Right ventricle myocardium superior (tissue), 1 donor: Measurements from ENCODE around the gene CEP164. TPM values are rescaled to one million over a fixed set of nuclear protein-coding genes. Genes with fewer than 3 reads are reported as not detected.
"Not testable (repeated sequence)": the region's sequence is repeated elsewhere in the genome, so short reads cannot be mapped to it uniquely, and the experiment has no call there.

Source experiments
- ATAC-seq: fragments of 200-7000 bp; cut with Tn5 transposase; one replicate; pipeline ENCODE4 v1.9.1; 2020; ENCODE audit warnings: mild to moderate bottlenecking; ENCODE audit not compliant: poor library complexity
- DNase-seq: peaks from one replicate; pipeline ENCODE4 v3.0.0-alpha.2; 2020
- intact Hi-C: fragments of 100-400 bp; cut with DNase I; formaldehyde crosslinking; loops from one replicate; pipeline ENCODE4 v1.11.2; 2022
- total RNA-seq: library from RNA; stranded (reverse); fragmentation: NEBNext Ultra II Directional; extraction: Animal tissue kit (Norgen Biotek cat#: 25700); gene quantifications from one replicate; pipeline ENCODE4 v1.2.1, GENCODE V29; 2021
- donor health status: DM: no; HTN: yes; CAD: no; lungs with severe emphysema.

Gene CEP164
- total RNA-seq, 1 donor from 2014 or later, result 4.3 TPM

GRCh38 chr11:117443266-117444186 is 115.9 kb downstream of the CEP164 start:
- intact Hi-C loops, result loop anchor here (5.0 kb wide), 1 partner anchor 364 kb away; no protein-coding TSS in a partner anchor
- DNase-seq (peak; percentile 79), ATAC-seq (peak; percentile 91)

DNA sequence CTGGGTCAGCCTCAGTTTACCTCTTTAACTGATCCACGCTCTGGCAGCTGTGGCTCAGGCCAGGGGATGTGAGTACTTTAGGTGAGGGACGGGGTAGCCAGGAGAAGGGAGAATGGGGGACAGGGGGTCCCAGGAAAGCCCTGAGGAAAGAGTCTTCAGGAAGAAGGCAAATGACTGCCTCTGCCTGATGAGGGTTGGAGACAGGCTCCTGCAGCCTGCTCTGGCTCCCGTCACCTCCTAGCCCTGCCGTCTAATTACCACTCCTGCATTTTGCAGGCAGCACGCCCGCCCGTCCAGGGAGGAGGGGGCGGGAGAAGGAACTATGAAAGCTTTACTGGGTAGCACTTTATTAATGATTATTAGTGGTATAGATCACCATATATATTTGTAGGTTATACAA is 116.6 kb downstream of the CEP164 start:
- intact Hi-C loops, result loop anchor here (5.0 kb wide), 1 partner anchor 363 kb away; no protein-coding TSS in a partner anchor
- DNase-seq, result no peak
- ATAC-seq, result no peak

- DNase-seq (no peak), ATAC-seq (peak; percentile 31)
- intact Hi-C loops, result loop anchor here (5.0 kb wide), 1 partner anchor 362 kb away; no protein-coding TSS in a partner anchor
Observed at GRCh38 chr11:117444711-117445658, 117.3 kb downstream of the CEP164 start.

- DNase-seq, result no peak
- no peak for ATAC-seq
Observed at GRCh38 chr11:117449111-117449693, 121.5 kb downstream of the CEP164 start.

GRCh38 chr11:117453886-117454563 is 126.4 kb downstream of the CEP164 start:
- no peak for ATAC-seq
- DNase-seq, result no peak
- intact Hi-C loops, result no loop called here

More at GRCh38 chr11:117449111-117449693, 121.5 kb downstream of the CEP164 start:
- intact Hi-C loops, result no loop called here

- ATAC-seq, result no peak
- intact Hi-C loops, result no loop called here
- DNase-seq, result no peak
Observed at GRCh38 chr11:117454564-117454917, 126.9 kb downstream of the CEP164 start.

- no peak for ATAC-seq
- no peak for DNase-seq
- intact Hi-C loops, result no loop called here
Observed at GRCh38 chr11:117456027-117456720, 128.5 kb downstream of the CEP164 start.

GRCh38 chr11:117456721-117457029 is 129.0 kb downstream of the CEP164 start:
- DNase-seq, ATAC-seq, intact Hi-C loops: not testable (repeated sequence)

- intact Hi-C loops, result no loop called here
- DNase-seq, result no peak
- ATAC-seq, result no peak
Observed at GRCh38 chr11:117457031-117457785, 129.6 kb downstream of the CEP164 start.

DNA sequence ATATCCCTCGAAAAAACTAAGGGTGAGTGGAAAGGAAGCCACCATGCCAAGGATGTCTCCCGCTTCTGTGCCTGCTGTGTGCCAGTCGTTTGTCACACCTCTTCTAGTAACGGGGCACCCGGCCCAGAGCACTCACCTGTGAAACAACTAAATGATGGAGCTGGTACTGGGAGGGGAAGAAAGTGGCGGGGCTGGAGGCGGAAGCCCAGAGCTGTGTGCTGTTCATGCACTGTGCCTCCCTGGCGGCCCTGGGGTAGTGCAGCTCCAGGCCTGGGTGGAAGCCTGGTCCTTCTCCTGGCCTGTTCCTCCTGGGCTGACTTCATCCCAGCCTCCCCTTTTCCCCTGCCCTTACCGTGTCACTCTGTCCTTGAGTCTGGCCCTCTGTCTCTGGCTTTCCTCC is 130.2 kb downstream of the CEP164 start:
- DNase-seq (no peak), ATAC-seq (no peak)
- intact Hi-C loops, result no loop called here

DNA sequence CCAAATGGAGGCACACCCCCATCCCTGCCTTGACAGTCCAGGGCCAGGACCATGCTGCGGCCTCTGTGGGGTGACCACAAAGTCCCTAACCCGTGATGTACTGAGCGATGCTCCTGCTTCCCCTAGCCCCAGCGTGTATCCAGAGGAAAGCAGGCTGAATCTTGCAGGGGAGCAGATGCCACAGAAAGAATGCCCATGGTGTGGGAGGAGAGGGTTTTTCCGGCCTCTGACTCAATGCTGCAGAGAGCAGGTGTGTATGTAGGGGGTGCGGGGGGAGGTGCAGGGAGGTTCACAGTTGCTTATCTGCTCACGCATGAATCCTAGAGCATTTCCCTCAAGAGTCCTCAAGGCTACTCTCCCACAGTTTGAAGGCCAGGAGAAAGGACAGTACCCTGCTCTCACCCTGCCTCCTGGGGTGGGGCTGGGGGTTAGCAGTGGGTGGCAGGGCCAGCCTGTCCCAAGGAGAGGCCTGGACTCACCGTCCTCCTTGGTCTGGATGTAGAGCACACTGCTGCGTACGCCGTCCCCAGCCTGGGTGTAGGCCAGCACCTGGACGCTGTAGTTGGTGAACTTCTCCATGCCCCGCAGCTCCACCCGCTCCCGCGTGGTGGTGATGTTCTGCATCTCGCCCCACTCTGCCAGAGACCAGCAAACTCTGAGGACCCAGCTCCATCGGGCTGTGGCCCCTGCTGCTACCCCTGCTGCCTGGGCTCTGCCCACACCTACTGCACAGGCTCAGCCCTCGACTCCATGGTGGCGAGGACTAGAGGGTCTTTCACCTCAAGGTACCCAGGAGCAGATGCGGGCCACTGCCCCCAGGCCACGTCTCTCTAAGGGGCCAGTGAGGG is 130.8 kb downstream of the CEP164 start:
- DNase-seq, result no peak
- ATAC-seq, result no peak
- intact Hi-C loops, result no loop called here

DNA sequence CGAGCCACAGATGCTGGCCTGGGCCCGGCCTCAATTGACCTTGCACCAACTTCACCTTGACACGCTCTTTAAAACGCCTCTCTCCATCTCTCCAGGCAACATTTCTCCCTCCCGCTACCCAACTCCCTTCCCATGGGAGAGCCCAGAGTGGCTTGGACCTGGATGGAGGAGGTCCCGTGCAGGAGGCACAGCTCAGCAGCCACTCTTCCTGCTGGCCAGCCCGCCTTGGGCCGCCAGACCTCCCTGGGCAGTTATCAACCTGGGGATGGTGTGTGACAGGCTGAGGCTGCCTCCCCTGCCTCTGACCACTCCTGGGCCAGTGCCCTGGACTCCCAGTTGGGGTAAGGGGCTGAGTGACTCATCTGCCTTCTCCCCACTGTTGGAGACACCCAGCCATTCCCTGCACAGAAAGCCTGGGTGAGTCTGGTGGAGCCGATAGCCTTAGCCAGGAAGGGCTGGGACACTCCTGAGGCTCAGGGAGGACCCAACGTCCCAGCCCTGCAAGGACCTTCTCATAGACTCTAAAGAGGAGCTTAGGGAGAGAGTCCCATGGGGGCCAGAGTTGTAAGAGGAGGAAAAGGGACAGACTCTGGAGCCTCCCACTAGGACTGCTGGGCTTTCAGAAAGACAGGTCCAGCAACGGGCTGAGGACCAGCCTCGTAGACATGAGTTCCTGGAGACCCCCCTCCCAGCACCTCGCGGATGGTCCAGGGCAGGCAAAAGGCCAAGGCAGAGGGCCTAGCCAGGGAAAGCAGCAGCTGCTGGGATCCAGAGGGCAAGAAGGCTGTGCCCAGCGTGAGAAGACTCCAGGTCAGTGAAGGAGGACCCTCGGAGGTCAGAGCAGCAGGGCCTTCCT is 131.7 kb downstream of the CEP164 start:
- intact Hi-C loops, result no loop called here
- DNase-seq (no peak), ATAC-seq (no peak)

GRCh38 chr11:117459979-117460300 is 132.3 kb downstream of the CEP164 start:
- intact Hi-C loops, result no loop called here
- DNase-seq, result no peak
- ATAC-seq, result no peak

GRCh38 chr11:117461396-117462182 is 133.9 kb downstream of the CEP164 start:
- intact Hi-C loops, result no loop called here
- DNase-seq, result no peak
- no peak for ATAC-seq
